Endothelial cell of umbilical vein (primary cell): ENCODE data around the gene IFIT1B. TPM values are rescaled to one million over a fixed set of nuclear protein-coding genes. Genes with fewer than 3 reads are reported as not detected.

Experiments used
- BruUV-seq: library from RNA; stranded (reverse); fragments of 400-500 nt; replicated peaks from 2 replicates; lab custom pipeline; 2021; lab: Mats Ljungman, UMichigan
- CTCF ChIA-PET: fragments of 300-600, 350-600 bp; sonication (Branson Sonifier 250); formaldehyde crosslinking; loops from one replicate; lab custom pipeline; 2021; ENCODE audit warnings: antibody characterized with exemption, inconsistent platforms; lab: Charles Lee
- POLR2A ChIA-PET: fragments of 300-600, 350-600 bp; sonication (Branson Sonifier 250); formaldehyde crosslinking; loops from one replicate; lab custom pipeline; 2021; ENCODE audit warnings: antibody characterized with exemption, inconsistent platforms; lab: Charles Lee
- DNase-seq: peaks from one replicate; pipeline ENCODE4 v3.0.0-alpha.2; 2011; ENCODE audit warnings: low read depth, low spot score
- FAIRE-seq: peaks from 2 replicates; lab custom pipeline; 2011; peaks lifted over from hg19 to GRCh38; lab: Jason Lieb, UNC
- H2AFZ ChIP-seq: 2 replicates; pipeline ENCODE4 v1.6.0; 2012; ENCODE audit warnings: low read depth, low read length, control low read depth, inconsistent platforms
- H3K27ac ChIP-seq: 2 replicates; pipeline ENCODE4 v1.5.1; 2011; ENCODE audit warnings: low read depth, mild to moderate bottlenecking, control low read depth, low read length, moderate library complexity; ENCODE audit not compliant: insufficient read depth
- H3K27me3 ChIP-seq, 2 experiments: 2 replicates each; pipeline versions ENCODE4 v1.6.0 to v1.6.1; 2011; ENCODE audit warnings: low read length in 2 of 2, mixed read lengths in 1 of 2; ENCODE audit not compliant: control insufficient read depth in 2 of 2, insufficient read depth in 2 of 2
- H3K36me3 ChIP-seq, 2 experiments: 2 replicates in 1 of 2; 3 replicates in 1 of 2; pipeline ENCODE4 v1.5.1; 2011; ENCODE audit warnings: low read length in 2 of 2, mild to moderate bottlenecking in 1 of 2, moderate library complexity in 1 of 2; ENCODE audit not compliant: control insufficient read depth in 2 of 2, insufficient read depth in 2 of 2; ENCODE audit errors: extremely low read depth in 1 of 2
- H3K4me1 ChIP-seq: 3 replicates; pipeline ENCODE4 v1.5.1; 2011; ENCODE audit warnings: mild to moderate bottlenecking, low read length; ENCODE audit not compliant: control insufficient read depth, insufficient read depth; ENCODE audit errors: extremely low read depth
- H3K4me2 ChIP-seq: 2 replicates; pipeline ENCODE4 v1.6.1; 2011; ENCODE audit warnings: low read length, control low read depth, mixed read lengths; ENCODE audit not compliant: insufficient read depth
- H3K4me3 ChIP-seq, 3 experiments: fragments of 200-600 bp in 1 of 3; sonication (generic), shearing (Covaris generic) in 1 of 3; replicated peaks in 1 of 3; 2 replicates each; pipeline ENCODE4 v1.5.1; 2011 to 2016; ENCODE audit warnings: control low read depth in 3 of 3, low read length in 3 of 3, mild to moderate bottlenecking in 2 of 3, inconsistent platforms in 1 of 3, low read depth in 1 of 3, moderate library complexity in 1 of 3; ENCODE audit not compliant: insufficient read depth in 1 of 3
- H3K79me2 ChIP-seq: 2 replicates; pipeline ENCODE4 v1.6.0; 2012; ENCODE audit warnings: low read length, inconsistent platforms; ENCODE audit not compliant: control insufficient read depth, insufficient read depth
- H3K9ac ChIP-seq: replicated peaks from 2 replicates; pipeline ENCODE3; 2011; ENCODE audit warnings: low read length, control low read depth; ENCODE audit not compliant: insufficient read depth; ENCODE audit errors: extremely low read depth
- H3K9me1 ChIP-seq: replicated peaks from 3 replicates; pipeline ENCODE4 v1.6.0; 2011; ENCODE audit warnings: mild to moderate bottlenecking, low read length; ENCODE audit not compliant: control insufficient read depth, insufficient read depth; ENCODE audit errors: extremely low read depth
- H3K9me3 ChIP-seq: replicated peaks from 2 replicates; pipeline ENCODE4 v1.5.1; 2012; ENCODE audit warnings: low read length, inconsistent platforms; ENCODE audit not compliant: control insufficient read depth, insufficient read depth
- H4K20me1 ChIP-seq: replicated peaks from 2 replicates; pipeline ENCODE3; 2011; ENCODE audit warnings: mild to moderate bottlenecking, low read length; ENCODE audit not compliant: control insufficient read depth, insufficient read depth; ENCODE audit errors: extremely low read depth
- CTCF ChIP-seq, 2 donors: IDR thresholded peaks; 1 replicate in 1 of 2; 2 replicates in 1 of 2; pipeline ENCODE4 v1.5.1; 2011; ENCODE audit warnings: low read length in 2 of 2, mild to moderate bottlenecking in 2 of 2, moderate library complexity in 2 of 2, control low read depth in 1 of 2, inconsistent platforms in 1 of 2, low read depth in 1 of 2; ENCODE audit not compliant: insufficient read depth in 1 of 2; ENCODE audit errors: extremely low read depth in 1 of 2
- EZH2 ChIP-seq: IDR thresholded peaks from 2 replicates; pipeline ENCODE4 v1.6.1; 2012; ENCODE audit warnings: borderline replicate concordance, low read depth, mild to moderate bottlenecking, moderate library complexity, low read length, inconsistent platforms; ENCODE audit not compliant: severe bottlenecking
- FOS ChIP-seq: IDR thresholded peaks from 2 replicates; pipeline ENCODE4 v1.6.1; 2011; ENCODE audit warnings: mild to moderate bottlenecking, low read length, moderate library complexity, borderline replicate concordance; ENCODE audit not compliant: insufficient read depth
- GATA2 ChIP-seq: IDR thresholded peaks from 2 replicates; pipeline ENCODE4 v1.7.0; 2011; ENCODE audit warnings: low read depth, mild to moderate bottlenecking, moderate library complexity, mixed read lengths, low read length; ENCODE audit not compliant: insufficient read length, insufficient read depth
- JUN ChIP-seq: IDR thresholded peaks from 2 replicates; pipeline ENCODE4 v1.6.1; 2011; ENCODE audit warnings: borderline replicate concordance, low read depth; ENCODE audit not compliant: insufficient read length, insufficient read depth
- MYC ChIP-seq: IDR thresholded peaks from one replicate; pipeline ENCODE4 v1.6.1; 2011; ENCODE audit warnings: mild to moderate bottlenecking, low read depth, low read length
- POLR2A ChIP-seq: IDR thresholded peaks from 2 replicates; pipeline ENCODE4 v1.6.1; 2012; ENCODE audit warnings: low read depth, mild to moderate bottlenecking, control low read depth, low read length
- POLR2AphosphoS5 ChIP-seq: IDR thresholded peaks from 2 replicates; pipeline ENCODE4 v1.6.1; 2012; ENCODE audit warnings: low read depth, mild to moderate bottlenecking, control low read depth, low read length, moderate library complexity; ENCODE audit not compliant: insufficient read depth
- dilution Hi-C: fragments of 300-500 bp; cut with MboI; formaldehyde crosslinking; loops from one replicate; pipeline ENCODE4 v1.15.0; 2019; ENCODE audit warnings: low sequenced_read_pairs; ENCODE audit not compliant: extremely low pct_ligation_motif_present
- intact Hi-C: fragments of 100-400 bp; cut with micrococcal nuclease; formaldehyde crosslinking; loops from one replicate; pipeline ENCODE4 v1.10.0; 2022
- polyA plus RNA-seq, 4 experiments: library from polyadenylated mRNA; depleted of rRNA in 3 of 4; stranded (reverse) in 3 of 4; unstranded in 1 of 4; fragments of >200 nt; gene quantifications; 2 replicates each; pipeline versions ENCODE4 v1.2.1 to v1.2.3, GENCODE V29; 2011 to 2012; ENCODE audit warnings: missing spikeins in 1 of 4
- total RNA-seq: library from RNA; stranded (reverse); gene quantifications from 2 replicates; pipeline ENCODE4 v1.2.3, GENCODE V29; 2021
- TF ChIP-seq, protein P1 (sequence below): IDR thresholded peaks from 2 replicates; pipeline ENCODE4 v1.6.1; 2011; ENCODE audit not compliant: insufficient read depth, insufficient read length

Gene IFIT1B
- total and polyA plus RNA-seq, 2 donors (not counting 3 experiments of a cell fraction or from before 2014, with no cell fraction given) = not detected

DNA sequence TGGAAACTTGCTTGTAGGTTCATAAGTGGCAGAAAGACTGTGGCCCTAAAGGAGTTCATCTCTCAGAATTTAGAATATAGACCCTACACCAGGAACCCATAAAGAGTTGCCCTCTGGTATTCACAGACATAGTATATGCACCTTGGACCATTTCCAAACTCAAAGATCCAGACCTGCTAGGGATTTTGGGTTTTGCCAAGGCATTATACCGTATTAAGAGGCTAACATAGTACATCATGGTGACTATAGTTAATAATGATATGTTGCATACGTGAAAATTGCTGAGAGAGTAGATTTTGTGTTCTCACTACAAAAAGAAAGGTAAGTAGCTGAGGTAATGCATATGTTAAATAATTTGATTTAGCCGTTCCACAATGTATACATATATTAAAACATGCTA is 36.2 kb upstream of the IFIT1B start:
- Histone ChIP-seq H3K4me3 (no peak overlapping the region), H3K27ac (no peak overlapping the region), H3K9me3 (no peaks in the 10 kb centered on the region), H3K79me2 (no peaks in the 10 kb centered on the region), H3K4me2 (no peak overlapping the region), H3K9ac (no peak overlapping the region), H3K27me3 (no peaks in the 10 kb centered on the region), H3K36me3 (no peaks in the 10 kb centered on the region), H4K20me1 (no peaks in the 10 kb centered on the region), H3K4me1 (peaks cover 2% of the 10 kb centered on the region), H2AFZ (no peak overlapping the region), H3K9me1 (no peaks in the 10 kb centered on the region)
- dilution Hi-C loops (no loop called here), intact Hi-C loops (no loop called here)
- BruUV-seq = no TSS peak
- no peak for FAIRE-seq
- ChIA-PET POLR2A (no interaction called here), CTCF (interaction anchor here (1.1 to 2.0 kb wide), 2 partner anchors 10 to 28 kb away, joined by 3 to 6 read pairs; no protein-coding TSS in a partner anchor)
- DNase-seq = no peak
- TF ChIP-seq, protein P1, sequence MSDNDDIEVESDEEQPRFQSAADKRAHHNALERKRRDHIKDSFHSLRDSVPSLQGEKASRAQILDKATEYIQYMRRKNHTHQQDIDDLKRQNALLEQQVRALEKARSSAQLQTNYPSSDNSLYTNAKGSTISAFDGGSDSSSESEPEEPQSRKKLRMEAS = no peak
- TF ChIP-seq FOS = no peak

- Histone ChIP-seq H3K4me3 (no peak overlapping the region), H3K27me3 (no peaks in the 10 kb centered on the region), H4K20me1 (no peaks in the 10 kb centered on the region), H3K79me2 (no peaks in the 10 kb centered on the region), H3K4me1 (peaks cover 2% of the 10 kb centered on the region), H3K9me3 (no peaks in the 10 kb centered on the region), H3K9me1 (no peaks in the 10 kb centered on the region), H3K27ac (no peak overlapping the region), H3K36me3 (no peaks in the 10 kb centered on the region), H3K9ac (no peak overlapping the region), H3K4me2 (no peak overlapping the region), H2AFZ (no peak overlapping the region)
- TF ChIP-seq, protein P1 = no peak
- TF ChIP-seq MYC (no peak), POLR2AphosphoS5 (no peak), FOS (no peak), POLR2A (no peak), CTCF (IDR thresholded peaks at IDR 0.05; ENCODE audit: extremely low read depth in 1 of 2, insufficient read depth in 1 of 2, low read depth in 1 of 2, low read length in 2 of 2) (no peak), GATA2 (no peak), JUN (no peak), EZH2 (no peak)
- FAIRE-seq (peak; percentile 80), DNase-seq (peak; percentile 90)
- ChIA-PET CTCF (interaction anchor here (1.1 to 2.0 kb wide), 2 partner anchors 10 to 27 kb away, joined by 3 to 6 read pairs; no protein-coding TSS in a partner anchor), POLR2A (no interaction called here)
- BruUV-seq = no TSS peak
- intact Hi-C loops (no loop called here), dilution Hi-C loops (no loop called here)
These were observed 35.5 kb upstream of the IFIT1B start for GRCh38 chr10:89342206-89342958.
